Ovary (tissue), 3 donors: ENCODE measurements around the gene ARID2.

Source experiments
- CTCF ChIP-seq, 3 donors: fragments of 450-650 bp in 2 of 3; fragments of 200-600 bp in 1 of 3; IDR thresholded peaks; one replicate each; pipeline versions ENCODE4 v1.5.1 to v1.8.0; 2016 to 2022; ENCODE audit warnings: antibody characterized with exemption in 3 of 3, mild to moderate bottlenecking in 1 of 3
- POLR2A ChIP-seq: fragments of 450-650 bp; IDR thresholded peaks from one replicate; pipeline ENCODE4 v1.6.1; 2017; ENCODE audit warnings: antibody characterized with exemption, mild to moderate bottlenecking, moderate library complexity
- donor health status: DM: no; HTN: no; CAD: no.

- TF ChIP-seq CTCF (IDR thresholded peaks at IDR 0.05) (no peak), POLR2A (no peak)
Measured at GRCh38 chr12:45731190-45731775, 1.8 kb downstream of the ARID2 start.
